ENCODE data around the gene PARD3B. TPM values are rescaled to one million over a fixed set of nuclear protein-coding genes. Genes with fewer than 3 reads are reported as not detected.
"Not testable (repeated sequence)": the region's sequence is repeated elsewhere in the genome, so short reads cannot be mapped to it uniquely, and the experiment has no call there.

Gene PARD3B
- total RNA-seq, 1 experiment from 2014 or later: 7.6 TPM

- intact Hi-C loops (cut with micrococcal nuclease; ENCODE audit: unreplicated experiment): no loop called here
- BruUV-seq (replicated peaks): no TSS peak
- ChIA-PET POLR2A (ENCODE audit: unreplicated experiment) (no interaction called here), CTCF (no interaction called here)
- Histone ChIP-seq H4K20me1 (ENCODE audit: insufficient read depth) (no peaks in the 10 kb centered on the region), H2AFZ (no peak overlapping the region), H3K27ac (no peak overlapping the region), H3K9me2 (ENCODE audit: insufficient read depth) (no peaks in the 10 kb centered on the region; the same call in 1 of the 2 replicates), H3K27me3 (ENCODE audit: insufficient read depth, low read depth) (no peaks in the 10 kb centered on the region), H3K36me3 (ENCODE audit: low read depth) (no peaks in the 10 kb centered on the region), H3K4me2 (no peak overlapping the region), H3K79me2 (ENCODE audit: low read depth) (no peaks in the 10 kb centered on the region), H3K9me3 (ENCODE audit: insufficient read depth, low read depth) (no peaks in the 10 kb centered on the region), H3F3A (ENCODE audit: insufficient read depth, low read depth) (no peaks in the 10 kb centered on the region), H3K4me1 (replicated peaks; ENCODE audit: insufficient read depth) (no peaks in the 10 kb centered on the region), H3K4me3 (no peak overlapping the region)
- TF ChIP-seq, protein P1, sequence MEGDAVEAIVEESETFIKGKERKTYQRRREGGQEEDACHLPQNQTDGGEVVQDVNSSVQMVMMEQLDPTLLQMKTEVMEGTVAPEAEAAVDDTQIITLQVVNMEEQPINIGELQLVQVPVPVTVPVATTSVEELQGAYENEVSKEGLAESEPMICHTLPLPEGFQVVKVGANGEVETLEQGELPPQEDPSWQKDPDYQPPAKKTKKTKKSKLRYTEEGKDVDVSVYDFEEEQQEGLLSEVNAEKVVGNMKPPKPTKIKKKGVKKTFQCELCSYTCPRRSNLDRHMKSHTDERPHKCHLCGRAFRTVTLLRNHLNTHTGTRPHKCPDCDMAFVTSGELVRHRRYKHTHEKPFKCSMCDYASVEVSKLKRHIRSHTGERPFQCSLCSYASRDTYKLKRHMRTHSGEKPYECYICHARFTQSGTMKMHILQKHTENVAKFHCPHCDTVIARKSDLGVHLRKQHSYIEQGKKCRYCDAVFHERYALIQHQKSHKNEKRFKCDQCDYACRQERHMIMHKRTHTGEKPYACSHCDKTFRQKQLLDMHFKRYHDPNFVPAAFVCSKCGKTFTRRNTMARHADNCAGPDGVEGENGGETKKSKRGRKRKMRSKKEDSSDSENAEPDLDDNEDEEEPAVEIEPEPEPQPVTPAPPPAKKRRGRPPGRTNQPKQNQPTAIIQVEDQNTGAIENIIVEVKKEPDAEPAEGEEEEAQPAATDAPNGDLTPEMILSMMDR (conservative IDR thresholded peaks at IDR 0.05): no peak
- no peak for TF ChIP-seq EZH2 (IDR thresholded peaks at IDR 0.05; ENCODE audit: low read depth)
- DNase-seq: no peak
Observed at GRCh38 chr2:205483095-205483494, 937.8 kb downstream of the PARD3B start.

GRCh38 chr2:205484215-205484614 is 938.9 kb downstream of the PARD3B start:
- Histone ChIP-seq H4K20me1 (ENCODE audit: insufficient read depth) (no peaks in the 10 kb centered on the region), H3K79me2 (ENCODE audit: low read depth) (no peaks in the 10 kb centered on the region), H3F3A (ENCODE audit: insufficient read depth, low read depth) (no peaks in the 10 kb centered on the region), H3K27ac (no peak overlapping the region), H3K9me2 (ENCODE audit: insufficient read depth) (no peaks in the 10 kb centered on the region; the same call in 1 of the 2 replicates), H3K36me3 (ENCODE audit: low read depth) (no peaks in the 10 kb centered on the region), H3K4me1 (replicated peaks; ENCODE audit: insufficient read depth) (no peaks in the 10 kb centered on the region), H3K4me3 (no peak overlapping the region), H3K9me3 (ENCODE audit: insufficient read depth, low read depth) (no peaks in the 10 kb centered on the region), H3K27me3 (ENCODE audit: insufficient read depth, low read depth) (no peaks in the 10 kb centered on the region), H3K4me2 (no peak overlapping the region), H2AFZ (no peak overlapping the region)
- intact Hi-C loops (cut with micrococcal nuclease; ENCODE audit: unreplicated experiment): no loop called here
- TF ChIP-seq, protein P1 (conservative IDR thresholded peaks at IDR 0.05): no peak
- no peak for TF ChIP-seq EZH2 (IDR thresholded peaks at IDR 0.05; ENCODE audit: low read depth)
- no peak for DNase-seq
- CTCF ChIA-PET: no interaction called here
- POLR2A ChIA-PET (ENCODE audit: unreplicated experiment): no interaction called here
- no TSS peak for BruUV-seq (replicated peaks)

- Histone ChIP-seq H3K4me1 (replicated peaks; ENCODE audit: insufficient read depth) (no peaks in the 10 kb centered on the region), H4K20me1 (ENCODE audit: insufficient read depth) (no peaks in the 10 kb centered on the region), H3K4me2 (no peak overlapping the region), H3K9me2 (ENCODE audit: insufficient read depth) (no peaks in the 10 kb centered on the region), H3F3A (ENCODE audit: insufficient read depth, low read depth) (no peaks in the 10 kb centered on the region), H3K27ac (no peak overlapping the region), H3K79me2 (ENCODE audit: low read depth) (no peaks in the 10 kb centered on the region), H3K27me3 (ENCODE audit: insufficient read depth, low read depth) (no peaks in the 10 kb centered on the region), H3K4me3 (no peak overlapping the region), H2AFZ (no peak overlapping the region), H3K9me3 (ENCODE audit: insufficient read depth, low read depth) (no peaks in the 10 kb centered on the region), H3K36me3 (ENCODE audit: low read depth) (no peaks in the 10 kb centered on the region)
- ChIA-PET POLR2A (ENCODE audit: unreplicated experiment) (no interaction called here), CTCF (no interaction called here)
- TF ChIP-seq EZH2 (IDR thresholded peaks at IDR 0.05; ENCODE audit: low read depth): no peak
- TF ChIP-seq, protein P1 (conservative IDR thresholded peaks at IDR 0.05): no peak
- no TSS peak for BruUV-seq (replicated peaks)
- DNase-seq: no peak
- intact Hi-C loops (cut with micrococcal nuclease; ENCODE audit: unreplicated experiment): no loop called here
Observed at GRCh38 chr2:205484764-205485163, 939.5 kb downstream of the PARD3B start.

DNA sequence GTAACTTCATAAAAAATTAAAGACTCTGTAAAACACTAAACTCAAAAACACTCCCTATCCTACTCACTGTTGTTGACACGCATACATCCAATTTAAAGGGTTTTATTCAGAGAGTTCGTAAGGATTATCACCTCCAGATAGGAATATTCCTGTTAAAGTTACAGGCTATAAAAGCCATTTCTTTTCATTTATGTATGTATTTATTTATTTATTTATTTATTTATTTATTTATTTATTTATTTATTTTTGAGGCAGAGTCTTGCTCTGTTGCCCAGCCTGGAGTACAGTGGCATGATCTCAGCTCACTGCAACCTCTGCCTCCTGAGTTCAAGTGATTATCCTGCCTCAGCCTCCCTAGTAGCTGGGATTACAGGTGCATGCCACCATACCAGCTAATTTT is 948.3 kb downstream of the PARD3B start:
- intact Hi-C loops (cut with micrococcal nuclease; ENCODE audit: unreplicated experiment): not testable (repeated sequence)

More for the DNA sequence above, 948.3 kb downstream of the PARD3B start:
- BruUV-seq (replicated peaks); H4K20me1 ChIP-seq (ENCODE audit: insufficient read depth); H3K27ac ChIP-seq; H3K4me1 ChIP-seq (replicated peaks; ENCODE audit: insufficient read depth); H3K36me3 ChIP-seq (ENCODE audit: low read depth); DNase-seq; H2AFZ ChIP-seq; H3K9me3 ChIP-seq (ENCODE audit: insufficient read depth, low read depth); H3F3A ChIP-seq (ENCODE audit: insufficient read depth, low read depth); POLR2A ChIA-PET (ENCODE audit: unreplicated experiment); H3K79me2 ChIP-seq (ENCODE audit: low read depth); H3K9me2 ChIP-seq (ENCODE audit: insufficient read depth); H3K27me3 ChIP-seq (ENCODE audit: insufficient read depth, low read depth); H3K4me3 ChIP-seq; H3K4me2 ChIP-seq; CTCF ChIA-PET: not testable (repeated sequence)

Measured in PC-9 (cell line).